ENCODE results near the gene NELFCD.

GRCh38 chr20:59001068-59001448 lies 20.0 kb downstream of the NELFCD start:
- no peak for TF ChIP-seq CTCF (IDR thresholded peaks at IDR 0.05)
- no peak for TF ChIP-seq POLR2A (IDR thresholded peaks at IDR 0.05)

Measured in thyroid gland (tissue), 4 donors.